ENCODE measurements around the gene CALR. TPM values are rescaled to one million over a fixed set of nuclear protein-coding genes. Genes with fewer than 3 reads are reported as not detected.

CALR gene
- total RNA-seq, 2 donors from 2014 or later = 873 to 1,303 TPM

DNA sequence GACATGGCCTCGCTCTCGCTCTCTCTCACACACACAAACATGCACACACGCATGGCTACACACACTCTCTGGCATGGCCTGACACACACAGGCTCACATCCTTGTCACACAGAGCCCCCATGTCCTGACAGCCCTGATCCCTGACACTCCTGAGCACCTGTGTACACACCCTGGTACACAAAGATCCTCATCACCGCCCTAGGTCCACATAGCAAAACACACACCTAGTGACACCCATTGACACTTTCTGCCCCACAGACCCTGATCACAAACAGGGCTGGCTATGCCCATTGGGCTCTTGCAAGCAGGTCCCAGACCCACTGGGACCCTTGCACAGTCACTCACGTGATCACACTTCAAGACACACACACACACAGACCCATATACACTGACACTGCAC, 52.9 kb downstream of the CALR start:
- no peaks in the 10 kb centered on the region for H3K36me3 ChIP-seq (ENCODE audit: control insufficient read depth, insufficient read depth, low read length)
- no peak for DNase-seq
- TF ChIP-seq CTCF (conservative IDR thresholded peaks at IDR 0.05) = no peak
- no peaks in the 10 kb centered on the region for H3K9me3 Mint-ChIP-seq
- no peaks in the 10 kb centered on the region for H3K36me3 Mint-ChIP-seq (ENCODE audit: low read depth)
- H3K9ac ChIP-seq (ENCODE audit: extremely low read depth, low read length, poor library complexity, severe bottlenecking) = no peak overlapping the region
- WGBS, 2 experiments (ENCODE audit: insufficient coverage in 1 of 2, insufficient read length in 1 of 2) = 90 to 100% methylated on average over 4 to 5 of the region's 5 CpGs
- no peaks in the 10 kb centered on the region for H3K4me1 Mint-ChIP-seq
- no peak overlapping the region for H3K27ac ChIP-seq (ENCODE audit: low read depth, low read length)
- H3K27me3 Mint-ChIP-seq (ENCODE audit: insufficient read depth) = peaks cover 57% of the 10 kb centered on the region
- no peak overlapping the region for H3K4me3 Mint-ChIP-seq
- no peak overlapping the region for H3K4me3 ChIP-seq (ENCODE audit: low read length)
- no peaks in the 10 kb centered on the region for H3K4me1 ChIP-seq (ENCODE audit: control insufficient read depth, insufficient read depth, low read length)
- peaks cover 85% of the 10 kb centered on the region for H3K27me3 ChIP-seq (ENCODE audit: control insufficient read depth, insufficient read depth, low read length, poor library complexity, severe bottlenecking)
- H3K27ac Mint-ChIP-seq = no peak overlapping the region
- H3K9me3 ChIP-seq (ENCODE audit: control insufficient read depth, low read length) = no peaks in the 10 kb centered on the region

GRCh38 chr19:12992729-12993128, 54.3 kb downstream of the CALR start:
- no peak overlapping the region for H3K9ac ChIP-seq (ENCODE audit: extremely low read depth, low read length, poor library complexity, severe bottlenecking)
- H3K4me1 ChIP-seq (ENCODE audit: control insufficient read depth, insufficient read depth, low read length) = no peaks in the 10 kb centered on the region
- no peak overlapping the region for H3K4me3 ChIP-seq (ENCODE audit: low read length)
- WGBS, 2 experiments (ENCODE audit: insufficient coverage in 1 of 2, insufficient read length in 1 of 2) = 77 to 94% methylated on average over 10 to 11 of the region's 11 CpGs
- no peak for TF ChIP-seq CTCF (conservative IDR thresholded peaks at IDR 0.05)
- H3K27me3 ChIP-seq (ENCODE audit: control insufficient read depth, insufficient read depth, low read length, poor library complexity, severe bottlenecking) = peaks cover 85% of the 10 kb centered on the region
- no peaks in the 10 kb centered on the region for H3K4me1 Mint-ChIP-seq
- H3K27ac ChIP-seq (ENCODE audit: low read depth, low read length) = no peak overlapping the region
- H3K4me3 Mint-ChIP-seq = no peak overlapping the region
- H3K9me3 Mint-ChIP-seq = no peaks in the 10 kb centered on the region
- H3K27ac Mint-ChIP-seq = no peak overlapping the region
- no peaks in the 10 kb centered on the region for H3K36me3 Mint-ChIP-seq (ENCODE audit: low read depth)
- H3K9me3 ChIP-seq (ENCODE audit: control insufficient read depth, low read length) = no peaks in the 10 kb centered on the region
- no peaks in the 10 kb centered on the region for H3K36me3 ChIP-seq (ENCODE audit: control insufficient read depth, insufficient read depth, low read length)
- no peak for DNase-seq
- H3K27me3 Mint-ChIP-seq (ENCODE audit: insufficient read depth) = peaks cover 70% of the 10 kb centered on the region

DNA sequence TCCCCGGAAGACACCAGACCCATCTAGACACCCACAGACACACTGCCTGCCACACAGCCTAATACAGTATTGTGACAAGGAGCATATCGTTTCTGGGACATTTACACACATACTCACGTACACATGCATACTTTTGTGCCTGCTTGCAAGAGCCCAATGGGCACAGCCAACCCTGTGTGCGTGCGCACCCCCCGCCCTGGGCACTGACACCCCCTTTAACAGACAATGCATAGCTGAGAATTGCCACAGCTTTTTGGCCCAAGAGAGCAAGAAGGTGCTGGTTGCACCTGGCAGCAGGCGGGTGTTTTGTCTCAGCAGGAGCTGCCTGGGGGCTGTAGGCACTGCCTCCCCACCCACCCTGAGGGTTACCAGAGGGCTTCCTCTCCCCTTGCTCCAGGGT, 55.2 kb downstream of the CALR start:
- Mint-ChIP-seq H3K4me1 (no peaks in the 10 kb centered on the region), H3K36me3 (ENCODE audit: low read depth) (no peaks in the 10 kb centered on the region), H3K9me3 (no peaks in the 10 kb centered on the region), H3K27me3 (ENCODE audit: insufficient read depth) (peaks cover 78% of the 10 kb centered on the region), H3K27ac (no peak overlapping the region), H3K4me3 (no peak overlapping the region)
- no peak overlapping the region for H3K9ac ChIP-seq (ENCODE audit: extremely low read depth, low read length, poor library complexity, severe bottlenecking)
- peaks cover 86% of the 10 kb centered on the region for H3K27me3 ChIP-seq (ENCODE audit: control insufficient read depth, insufficient read depth, low read length, poor library complexity, severe bottlenecking)
- H3K4me1 ChIP-seq (ENCODE audit: control insufficient read depth, insufficient read depth, low read length) = no peaks in the 10 kb centered on the region
- no peak for DNase-seq
- no peak overlapping the region for H3K27ac ChIP-seq (ENCODE audit: low read depth, low read length)
- no peak overlapping the region for H3K4me3 ChIP-seq (ENCODE audit: low read length)
- 65 to 82% methylated on average over 3 to 7 of the region's 7 CpGs for WGBS, 2 experiments (ENCODE audit: insufficient coverage in 1 of 2, insufficient read length in 1 of 2)
- no peaks in the 10 kb centered on the region for H3K9me3 ChIP-seq (ENCODE audit: control insufficient read depth, low read length)
- no peak for TF ChIP-seq CTCF (conservative IDR thresholded peaks at IDR 0.05)
- H3K36me3 ChIP-seq (ENCODE audit: control insufficient read depth, insufficient read depth, low read length) = no peaks in the 10 kb centered on the region

Small RNAs within 50 kb of the gene (microRNA-seq; reads per million reads assigned to microRNA genes)
- gene MIR5695 (ENCODE audit: borderline microRNAs expressed) (not detected), gene MIR6515 (ENCODE audit: borderline microRNAs expressed) (0.44 reads per million)

Other genes with a start within 250 kb of the CALR start
- 10 to 100 TPM; 12.6 to 14.7 TPM for gene FBXW9, start 242.0 kb upstream of the CALR start, total RNA-seq
- gene TNPO2, start 214.7 kb upstream of the CALR start, total RNA-seq = 100 to 1,000 TPM; 106 to 113 TPM
- gene TRIR, start 203.9 kb upstream of the CALR start, total RNA-seq = 100 to 1,000 TPM; 103 to 125 TPM
- gene GET3, start 201.1 kb upstream of the CALR start, total RNA-seq = 100 to 1,000 TPM in 1 of 2 donors, 10 to 100 TPM in 1; 97.8 to 102 TPM
- gene BEST2, start 186.8 kb upstream of the CALR start, total RNA-seq = 1 to 10 TPM in 1 of 2 donors, under 1 TPM in 1; 0.95 to 1.2 TPM
- gene HOOK2, start 163.1 kb upstream of the CALR start, total RNA-seq = 100 to 1,000 TPM in 1 of 2 donors, 10 to 100 TPM in 1; 82.1 to 103 TPM
- gene JUNB, start 147.1 kb upstream of the CALR start, total RNA-seq = 1 to 10 TPM; 6.7 to 7.2 TPM
- gene PRDX2, start 136.8 kb upstream of the CALR start, total RNA-seq = 100 to 1,000 TPM; 429 to 507 TPM
- 10 to 100 TPM; 34.4 to 57.4 TPM for gene THSD8, start 136.5 kb upstream of the CALR start, total RNA-seq
- gene RNASEH2A, start 132.0 kb upstream of the CALR start, total RNA-seq = 10 to 100 TPM; 51.0 to 97.1 TPM
- gene RTBDN, start 104.0 kb upstream of the CALR start, total RNA-seq = 1 to 10 TPM in 1 of 2 donors, under 1 TPM in 1; 0.68 to 1.7 TPM
- gene MAST1, start 100.1 kb upstream of the CALR start, total RNA-seq = 10 to 100 TPM in 1 of 2 donors, 1 to 10 TPM in 1; 6.9 to 18.5 TPM
- gene DNASE2, start 57.2 kb upstream of the CALR start, total RNA-seq = 10 to 100 TPM; 20.8 to 32.3 TPM
- 1 to 10 TPM in 1 of 2 donors, under 1 TPM in 1; 0.91 to 1.0 TPM for gene KLF1, start 51.4 kb upstream of the CALR start, total RNA-seq
- 10 to 100 TPM; 58.1 to 62.9 TPM for gene GCDH, start 47.4 kb upstream of the CALR start, total RNA-seq
- 1 to 10 TPM; 2.4 to 3.9 TPM for gene SYCE2, start 19.3 kb upstream of the CALR start, total RNA-seq
- gene FARSA, start 4.9 kb upstream of the CALR start, total RNA-seq = 10 to 100 TPM; 65.1 to 70.8 TPM
- 100 to 1,000 TPM in 1 of 2 donors, 10 to 100 TPM in 1; 75.5 to 117 TPM for gene RAD23A, start 7.3 kb downstream of the CALR start, total RNA-seq
- 10 to 100 TPM; 31.0 to 34.9 TPM for gene GADD45GIP1, start 18.6 kb downstream of the CALR start, total RNA-seq
- gene DAND5, start 31.0 kb downstream of the CALR start, total RNA-seq = under 1 TPM; 0.13 to 0.40 TPM
- gene NFIX, start 56.9 kb downstream of the CALR start, total RNA-seq = under 1 TPM; 0.22 to 0.40 TPM
- gene LYL1, start 164.2 kb downstream of the CALR start, total RNA-seq = 1 to 10 TPM; 1.9 to 2.0 TPM
- 10 to 100 TPM; 51.3 to 66.2 TPM for gene TRMT1, start 178.1 kb downstream of the CALR start, total RNA-seq
- 100 to 1,000 TPM; 164 to 172 TPM for gene NACC1, start 179.7 kb downstream of the CALR start, total RNA-seq
- 10 to 100 TPM; 30.8 to 34.8 TPM for gene STX10, start 211.8 kb downstream of the CALR start, total RNA-seq
- 10 to 100 TPM; 55.3 to 66.6 TPM for gene IER2, start 211.8 kb downstream of the CALR start, total RNA-seq

Data from endodermal cell (in vitro differentiated cells).